Measurements from ENCODE around the gene ATOSA. TPM values are rescaled to one million over a fixed set of nuclear protein-coding genes. Genes with fewer than 3 reads are reported as not detected.

The ATOSA gene
- total RNA-seq, 1 experiment from 2014 or later, result 35.7 TPM

DNA sequence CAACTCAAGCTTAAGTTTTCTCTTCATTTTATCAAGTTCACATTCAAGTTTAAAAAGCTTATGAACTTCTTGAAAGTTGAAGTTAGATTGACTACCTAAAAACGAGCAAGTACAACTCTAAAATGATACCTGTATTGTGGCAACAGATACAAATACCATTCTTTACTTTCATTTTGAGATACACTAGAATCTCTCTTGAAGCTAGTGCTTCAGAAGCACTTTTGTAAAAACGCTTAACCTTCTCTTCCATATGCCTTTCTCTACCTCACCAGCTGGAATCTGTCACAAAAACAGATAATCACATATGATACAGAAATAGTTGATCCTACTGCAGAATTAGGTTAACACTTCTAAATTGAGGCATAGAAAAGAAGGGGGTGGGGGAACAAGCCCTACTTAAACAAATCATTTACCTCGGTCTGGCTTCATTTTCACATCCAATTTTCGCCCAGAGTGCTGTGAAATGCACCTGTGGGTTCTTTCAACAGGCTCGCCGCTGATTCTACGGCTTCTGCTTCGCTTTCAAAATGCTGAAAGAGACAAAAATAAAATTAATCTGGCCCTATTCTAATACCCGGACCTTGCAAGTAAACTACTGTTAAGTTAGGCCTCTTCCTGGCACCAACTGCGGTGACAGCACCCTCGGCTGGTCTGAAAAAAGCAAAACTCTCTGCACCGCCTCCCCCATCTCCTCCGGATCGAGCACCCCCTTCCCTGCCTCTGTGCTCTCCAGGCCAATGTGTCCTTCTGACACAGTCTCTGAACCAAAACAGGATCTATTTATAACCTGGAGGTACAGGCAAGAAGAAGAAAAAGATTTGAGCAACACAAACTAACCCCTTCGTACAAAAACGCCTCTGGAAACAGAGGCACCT, 1.4 kb downstream of the ATOSA start:
- intact Hi-C loops (cut with micrococcal nuclease; ENCODE audit: unreplicated experiment), result loop anchor here (1.0 to 2.0 kb wide), 4 partner anchors 25 to 347 kb away; partner anchors contain the start of gene ARPP19
- peak in 1 of 2 experiments; percentile 35 for DNase-seq
- POLR2A ChIA-PET (ENCODE audit: unreplicated experiment), result no interaction called here
- Histone ChIP-seq H3K4me1 (replicated peaks; ENCODE audit: insufficient read depth) (peaks cover 43% of the 10 kb centered on the region), H3K9me3 (ENCODE audit: insufficient read depth, low read depth) (no peaks in the 10 kb centered on the region), H3K4me2 (peak overlapping the region; percentile 95), H4K20me1 (ENCODE audit: insufficient read depth) (no peaks in the 10 kb centered on the region), H3F3A (ENCODE audit: insufficient read depth, low read depth) (peaks cover 17% of the 10 kb centered on the region; the same call in 1 of the 2 replicates), H3K27me3 (ENCODE audit: insufficient read depth, low read depth) (no peaks in the 10 kb centered on the region), H3K4me3 (peak overlapping the region; percentile 89), H3K27ac (peak overlapping the region; percentile 60), H3K9me2 (ENCODE audit: insufficient read depth) (no peaks in the 10 kb centered on the region), H2AFZ (peak overlapping the region; percentile 93), H3K36me3 (ENCODE audit: low read depth) (no peaks in the 10 kb centered on the region; the same call in 1 of the 2 replicates), H3K79me2 (ENCODE audit: low read depth) (peaks cover 11% of the 10 kb centered on the region; the same call in 1 of the 2 replicates)
- TF ChIP-seq CTCF (conservative IDR thresholded peaks at IDR 0.05), result no peak
- TF ChIP-seq EZH2 (IDR thresholded peaks at IDR 0.05; ENCODE audit: low read depth), result no peak
- no TSS peak for BruUV-seq (replicated peaks)
- CTCF ChIA-PET, result no interaction called here

GRCh38 chr15:52674831-52675230, 4.4 kb downstream of the ATOSA start:
- BruUV-seq (replicated peaks), result no TSS peak
- ChIA-PET CTCF (no interaction called here), POLR2A (ENCODE audit: unreplicated experiment) (interaction anchor here (0.7 kb wide), 2 partner anchors 34 to 176 kb away, joined by 8 to 9 read pairs; no protein-coding TSS in a partner anchor)
- H3K27me3 ChIP-seq (ENCODE audit: insufficient read depth, low read depth), result no peaks in the 10 kb centered on the region
- no peak overlapping the region for H2AFZ ChIP-seq
- H4K20me1 ChIP-seq (ENCODE audit: insufficient read depth), result no peaks in the 10 kb centered on the region
- no peak overlapping the region for H3K27ac ChIP-seq
- TF ChIP-seq EZH2 (IDR thresholded peaks at IDR 0.05; ENCODE audit: low read depth), result no peak
- H3K4me2 ChIP-seq, result no peak overlapping the region
- peaks cover 4% of the 10 kb centered on the region for H3K36me3 ChIP-seq (ENCODE audit: low read depth)
- intact Hi-C loops (cut with micrococcal nuclease; ENCODE audit: unreplicated experiment), result no loop called here
- peaks cover 15% of the 10 kb centered on the region for H3K4me1 ChIP-seq (replicated peaks; ENCODE audit: insufficient read depth)
- no peak for DNase-seq
- H3K9me3 ChIP-seq (ENCODE audit: insufficient read depth, low read depth), result no peaks in the 10 kb centered on the region
- peaks cover 11% of the 10 kb centered on the region; the same call in 1 of the 2 replicates for H3K79me2 ChIP-seq (ENCODE audit: low read depth)
- no peaks in the 10 kb centered on the region for H3K9me2 ChIP-seq (ENCODE audit: insufficient read depth)
- no peak overlapping the region for H3K4me3 ChIP-seq
- peaks cover 17% of the 10 kb centered on the region; the same call in 1 of the 2 replicates for H3F3A ChIP-seq (ENCODE audit: insufficient read depth, low read depth)

- no TSS peak for BruUV-seq (replicated peaks)
- Histone ChIP-seq H3K27me3 (ENCODE audit: insufficient read depth, low read depth) (no peaks in the 10 kb centered on the region), H3F3A (ENCODE audit: insufficient read depth, low read depth) (peaks cover 15% of the 10 kb centered on the region; the same call in 1 of the 2 replicates), H3K9me2 (ENCODE audit: insufficient read depth) (no peaks in the 10 kb centered on the region), H3K9me3 (ENCODE audit: insufficient read depth, low read depth) (no peaks in the 10 kb centered on the region), H3K36me3 (ENCODE audit: low read depth) (peaks cover 4% of the 10 kb centered on the region), H3K79me2 (ENCODE audit: low read depth) (peaks cover 11% of the 10 kb centered on the region; the same call in 1 of the 2 replicates), H3K4me2 (no peak overlapping the region), H2AFZ (no peak overlapping the region), H3K4me3 (no peak overlapping the region), H4K20me1 (ENCODE audit: insufficient read depth) (no peaks in the 10 kb centered on the region), H3K4me1 (replicated peaks; ENCODE audit: insufficient read depth) (peaks cover 15% of the 10 kb centered on the region), H3K27ac (no peak overlapping the region)
- no peak for DNase-seq
- CTCF ChIA-PET, result no interaction called here
- POLR2A ChIA-PET (ENCODE audit: unreplicated experiment), result interaction anchor here (0.7 kb wide), 1 partner anchor 158 kb away, joined by 3 read pairs; no protein-coding TSS in a partner anchor
- intact Hi-C loops (cut with micrococcal nuclease; ENCODE audit: unreplicated experiment), result no loop called here
- TF ChIP-seq CTCF (conservative IDR thresholded peaks at IDR 0.05) (no peak), EZH2 (IDR thresholded peaks at IDR 0.05; ENCODE audit: low read depth) (no peak)
Observed at GRCh38 chr15:52673734-52674133, 5.5 kb downstream of the ATOSA start.

All from PC-9 (cell line).